GM03348 (cell line): Measurements from ENCODE around the gene C4orf36.
"Not testable (repeated sequence)": the region's sequence is repeated elsewhere in the genome, so short reads cannot be mapped to it uniquely, and the experiment has no call there.

Experiments
- DNase-seq: peaks from one replicate; pipeline ENCODE4 v3.0.0; 2012; ENCODE audit warnings: low spot score

The C4orf36 gene

DNA sequence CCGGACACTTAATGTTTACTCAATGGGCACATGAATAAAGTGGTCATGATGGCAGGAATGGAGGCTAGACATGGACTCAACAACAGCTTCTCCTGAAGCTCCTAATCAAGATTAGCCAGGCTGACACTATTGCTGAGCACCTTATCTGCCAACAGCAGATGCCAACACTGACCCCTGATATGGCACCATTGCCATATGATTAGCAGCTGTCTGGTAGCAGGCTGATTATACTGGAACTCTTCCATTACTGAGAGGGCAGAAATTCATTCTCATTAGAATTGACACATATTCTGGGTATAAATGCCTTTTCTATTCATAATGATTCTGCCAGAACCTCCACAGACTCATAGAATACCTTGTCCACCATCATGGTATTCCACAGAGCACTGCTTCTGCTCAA is 24.2 kb upstream of the C4orf36 start:
- no peak for DNase-seq

DNA sequence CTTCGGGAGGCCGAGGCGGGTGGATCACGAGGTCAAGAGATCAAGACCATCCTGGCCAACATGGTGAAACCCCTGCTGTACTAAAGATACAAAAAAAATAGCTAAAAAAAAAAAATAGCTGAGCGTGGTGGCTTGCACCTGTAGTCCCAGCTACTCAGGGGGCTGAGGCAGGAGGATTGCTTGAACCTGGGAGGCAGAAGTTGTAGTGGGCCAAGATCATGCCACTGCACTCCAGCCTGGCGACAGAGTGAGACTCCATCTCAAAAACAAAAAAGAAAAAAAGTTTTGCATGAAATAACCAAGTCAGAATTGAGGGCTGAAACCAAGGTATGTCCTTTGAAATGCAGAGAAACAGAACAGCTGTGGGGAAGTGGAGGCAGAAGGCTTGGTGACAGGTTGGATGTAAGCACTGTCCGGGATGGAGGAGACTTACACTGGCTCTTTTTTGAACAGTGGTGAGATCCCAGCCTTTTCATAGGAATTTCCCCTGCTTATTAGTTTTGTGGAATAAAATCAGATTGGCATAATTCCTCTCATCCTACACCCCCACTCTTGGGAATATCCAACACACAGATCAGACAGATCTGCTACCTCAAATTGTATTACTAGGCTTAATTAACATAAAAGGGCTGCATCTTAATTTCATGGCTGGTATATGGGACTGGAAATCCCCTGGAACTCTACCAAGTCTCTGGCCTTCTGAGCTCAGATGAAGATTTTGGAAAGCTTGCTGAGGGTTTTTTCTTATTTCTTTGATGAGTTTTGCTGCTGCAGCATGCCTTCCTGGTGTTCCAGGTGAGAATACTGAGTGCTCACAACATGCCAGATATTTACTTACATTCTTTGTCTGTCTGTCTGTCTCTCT is 18.8 kb upstream of the C4orf36 start:
- DNase-seq, result no peak

DNA sequence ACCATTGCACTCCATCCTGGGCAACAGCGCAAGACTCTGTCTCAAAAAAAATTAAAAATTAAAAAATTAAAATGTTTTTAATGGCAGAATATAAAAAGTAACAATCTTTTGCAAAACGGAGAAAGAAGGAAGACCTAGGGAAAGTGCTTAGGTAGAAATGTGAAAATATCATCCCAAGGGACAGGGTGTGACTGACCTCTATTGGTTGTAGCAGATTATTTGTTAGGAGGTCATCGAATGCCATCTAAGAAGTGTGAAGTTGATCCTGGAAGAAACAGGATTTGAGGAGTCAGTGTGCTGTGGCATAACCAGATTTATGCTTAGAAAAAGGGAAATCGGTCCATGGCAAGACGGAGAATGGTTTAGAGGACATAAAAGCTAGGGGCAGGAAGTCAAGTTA is 18.1 kb upstream of the C4orf36 start:
- DNase-seq, result no peak

DNA sequence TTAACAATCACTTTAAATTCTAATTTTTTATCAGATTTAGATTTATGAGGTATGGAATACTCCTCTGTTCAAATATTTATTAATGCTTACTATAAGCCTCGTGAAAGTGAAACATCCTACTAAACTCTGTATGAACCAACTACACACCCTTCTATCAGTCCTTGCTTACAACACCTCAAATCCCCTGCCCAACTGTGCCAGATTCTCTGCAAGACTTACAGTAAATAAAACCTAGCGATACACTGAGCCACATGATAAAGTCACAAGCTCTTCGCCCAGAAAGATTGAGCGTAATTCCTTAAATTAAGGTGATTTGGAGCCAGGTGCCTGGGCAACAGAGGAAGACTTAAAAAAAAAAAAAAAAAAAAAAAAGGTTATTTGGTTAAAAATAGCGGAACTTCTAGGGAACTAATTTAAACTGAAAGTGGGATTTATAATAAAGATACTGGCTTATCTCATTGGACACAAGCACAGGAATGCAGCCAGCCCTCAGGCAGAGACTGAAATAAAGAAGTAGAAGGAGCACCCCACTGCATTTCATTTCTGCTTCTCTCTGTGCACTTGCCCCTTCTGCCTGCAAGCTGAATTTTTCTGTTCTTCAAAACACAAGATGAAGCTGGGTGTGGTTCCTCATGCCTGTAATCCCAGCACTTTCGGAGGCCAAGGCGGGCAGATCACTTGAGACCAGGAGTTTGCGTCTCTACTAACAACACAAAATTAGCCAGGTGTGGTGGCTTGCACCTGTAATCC is 17.5 kb upstream of the C4orf36 start:
- no peak for DNase-seq

DNA sequence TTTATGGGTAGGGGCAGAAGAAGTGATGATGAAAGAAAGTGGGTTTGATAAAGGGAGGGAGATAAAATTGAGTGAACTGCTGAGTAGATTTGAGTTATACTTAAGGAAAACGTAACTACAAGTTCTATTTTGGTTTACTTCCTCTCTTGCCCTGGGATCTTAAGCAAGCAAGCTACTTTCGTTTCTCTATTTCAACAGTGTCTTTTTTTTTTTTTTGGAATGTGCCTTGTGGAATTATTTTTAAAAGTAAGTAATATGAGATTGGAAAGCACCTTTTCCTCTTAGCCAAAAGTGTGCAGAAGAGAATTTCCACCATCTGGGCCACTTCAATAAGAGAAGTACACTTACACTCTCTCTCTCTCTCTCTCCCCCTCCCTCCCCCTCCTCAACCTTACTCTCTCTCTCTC is 16.0 kb upstream of the C4orf36 start:
- DNase-seq, result peak; percentile 56

DNA sequence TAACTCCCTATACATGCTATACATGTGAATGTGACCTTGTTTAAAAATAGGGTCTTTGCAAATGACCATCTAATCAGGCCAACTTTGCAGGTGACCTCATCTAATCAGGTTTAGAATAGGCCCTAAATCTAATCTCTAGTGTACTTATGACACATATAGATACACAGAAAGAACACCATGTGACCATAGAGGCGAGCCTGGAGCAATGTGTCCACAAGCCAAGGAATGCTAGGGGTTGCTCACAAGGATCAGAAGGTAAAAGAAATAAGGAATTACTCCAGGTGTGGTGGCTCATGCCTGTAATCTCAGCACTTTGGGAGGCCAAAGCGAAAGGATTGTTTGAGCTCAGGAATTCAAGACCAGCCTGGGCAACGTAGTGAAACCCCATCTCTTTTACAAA is 9.6 kb upstream of the C4orf36 start:
- no peak for DNase-seq

DNA sequence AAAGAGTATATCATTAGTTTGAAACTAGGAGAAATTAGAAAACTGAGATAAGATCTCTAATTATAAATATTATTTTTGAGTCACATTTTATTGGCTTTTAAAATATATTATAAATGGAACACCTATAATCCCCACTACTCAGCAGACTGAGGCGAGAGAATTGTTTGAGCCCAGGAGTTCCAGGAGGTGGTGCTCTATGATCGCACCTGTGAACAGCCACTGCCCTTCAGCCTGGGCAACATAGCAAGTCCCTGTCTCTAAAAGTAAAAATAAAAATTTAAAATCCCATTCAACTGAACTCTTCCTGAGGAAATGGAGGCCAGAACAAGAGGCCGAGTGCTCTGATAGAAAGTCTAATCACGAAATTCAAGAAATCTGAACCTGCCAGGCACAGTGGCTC is 6.3 kb upstream of the C4orf36 start:
- no peak for DNase-seq

DNA sequence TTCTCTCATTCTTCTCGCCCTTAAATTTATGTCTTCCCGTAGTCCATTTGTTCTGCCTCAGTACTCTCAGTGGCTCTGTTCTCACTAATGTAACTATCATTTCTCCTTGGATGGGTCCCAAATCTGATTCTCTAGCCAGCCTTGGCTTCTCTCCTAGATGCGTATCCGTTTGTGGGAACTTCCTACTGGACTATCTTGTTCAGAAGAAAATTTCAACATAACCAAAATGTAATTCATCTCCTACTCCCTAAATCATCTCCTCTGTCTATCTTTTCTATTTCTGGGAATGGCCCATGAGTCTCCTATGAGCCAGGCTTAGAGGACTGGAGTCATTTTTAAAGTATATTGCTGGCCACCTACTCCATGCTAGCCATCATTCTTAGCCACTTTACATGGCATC is 4.4 kb upstream of the C4orf36 start:
- no peak for DNase-seq

DNA sequence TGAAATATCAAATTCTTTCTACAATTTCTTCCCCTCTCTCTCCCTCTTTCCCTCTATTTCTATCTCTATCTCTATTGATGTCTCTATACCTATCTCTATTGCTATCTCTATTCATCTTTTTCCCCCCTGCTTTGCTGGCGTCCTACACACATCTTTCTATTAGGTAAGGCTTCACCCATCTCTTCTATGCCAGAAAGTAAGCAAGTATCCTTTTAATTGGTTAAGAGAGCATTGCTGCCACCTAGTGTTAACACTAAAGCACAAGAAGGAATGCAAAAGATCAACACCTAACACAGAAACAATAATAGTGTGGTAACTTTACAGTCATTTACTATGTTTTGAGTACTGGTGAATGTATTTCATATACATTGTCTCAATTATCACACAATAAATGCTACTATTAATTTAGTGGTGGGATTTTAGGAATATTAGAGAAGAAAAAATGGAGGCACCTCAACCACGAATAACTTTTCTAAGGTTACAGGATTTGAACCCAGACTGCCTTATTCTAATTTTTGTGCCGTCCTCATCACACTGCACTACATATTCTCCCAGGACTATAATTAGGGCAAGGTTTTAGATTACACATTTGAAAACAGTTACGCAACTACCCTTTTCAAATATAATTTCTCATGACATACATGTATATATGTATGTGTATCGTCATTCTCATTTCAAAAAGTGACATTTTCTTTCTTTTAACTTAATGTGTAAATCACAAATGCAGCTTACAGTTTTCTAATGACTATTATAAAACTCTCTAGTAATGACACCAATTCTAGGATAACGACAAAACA is 3.7 kb upstream of the C4orf36 start:
- DNase-seq, result peak; percentile 74

DNA sequence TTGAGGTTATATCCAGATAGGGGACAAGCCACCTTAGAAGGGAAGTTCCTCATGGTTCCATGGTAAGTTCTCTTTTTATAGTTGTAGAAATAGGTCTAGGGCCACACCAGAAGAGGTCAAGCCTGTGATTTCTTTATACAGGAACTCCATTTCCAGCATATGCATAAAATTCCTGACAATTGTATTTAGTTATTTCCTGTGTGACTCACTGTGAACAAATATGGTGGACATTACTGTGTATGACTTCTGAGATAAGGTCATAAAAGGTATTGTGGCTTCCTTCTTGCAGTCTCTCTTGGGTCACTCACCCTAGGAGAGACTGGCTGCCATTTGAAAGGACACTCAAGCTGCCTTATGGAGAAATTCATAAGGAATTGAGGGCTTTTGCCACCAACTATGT is 2.2 kb upstream of the C4orf36 start:
- no peak for DNase-seq

DNA sequence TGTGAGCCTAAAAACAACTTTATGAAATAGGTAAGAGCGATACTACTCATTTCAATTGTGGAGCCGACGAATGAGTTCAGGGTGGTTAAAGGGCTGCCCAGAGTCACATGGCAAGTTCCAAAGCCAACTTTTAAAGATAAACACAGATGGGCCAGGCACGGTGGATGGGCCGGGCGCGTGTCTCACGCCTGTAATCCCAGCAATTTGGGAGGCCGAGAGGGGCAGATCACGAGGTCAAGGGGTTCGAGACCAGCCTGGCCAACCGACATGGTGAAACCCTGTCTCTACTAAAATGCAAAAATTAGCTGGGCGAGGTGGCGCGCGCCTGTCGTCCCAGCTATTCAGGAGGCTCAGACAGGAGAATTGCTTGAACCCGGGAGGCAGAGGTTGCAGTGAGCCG is 914 bp upstream of the C4orf36 start:
- DNase-seq, result no peak

DNA sequence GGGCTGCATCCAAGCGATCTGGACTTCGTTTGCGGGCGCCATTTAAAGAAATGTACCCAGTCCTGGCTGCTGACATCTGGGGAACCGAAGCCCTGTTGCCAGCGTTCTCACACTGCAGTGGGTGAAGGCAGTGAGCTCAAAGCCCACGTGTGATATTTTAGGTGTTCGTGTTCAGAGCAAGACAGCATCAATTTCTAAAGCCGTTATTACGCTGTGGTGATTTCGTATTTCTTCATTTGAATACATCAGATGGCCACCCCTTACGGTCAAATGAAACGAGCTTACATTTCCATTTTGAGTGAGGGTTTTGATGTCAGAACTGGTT is 376 bp upstream of the C4orf36 start:
- DNase-seq, result no peak

DNA sequence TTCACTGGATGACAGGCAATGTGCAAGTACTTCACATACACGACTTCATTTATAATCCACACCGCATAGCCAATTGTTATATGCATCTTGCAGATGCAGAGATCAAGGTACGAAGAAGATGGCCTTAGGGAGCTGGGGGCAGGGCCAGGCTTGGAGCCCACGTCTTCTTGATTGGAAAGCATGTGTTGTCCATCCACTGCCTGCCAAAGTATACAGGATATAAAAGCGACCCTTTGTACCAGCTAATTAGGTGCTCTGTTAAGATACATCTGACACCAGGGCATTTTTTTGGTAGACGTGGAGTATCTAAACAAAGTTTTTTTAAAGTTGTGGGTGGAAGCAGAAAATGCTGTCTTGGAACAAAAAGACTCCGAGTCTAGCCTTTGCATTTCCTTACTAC is 1.4 kb downstream of the C4orf36 start:
- DNase-seq, result no peak

DNA sequence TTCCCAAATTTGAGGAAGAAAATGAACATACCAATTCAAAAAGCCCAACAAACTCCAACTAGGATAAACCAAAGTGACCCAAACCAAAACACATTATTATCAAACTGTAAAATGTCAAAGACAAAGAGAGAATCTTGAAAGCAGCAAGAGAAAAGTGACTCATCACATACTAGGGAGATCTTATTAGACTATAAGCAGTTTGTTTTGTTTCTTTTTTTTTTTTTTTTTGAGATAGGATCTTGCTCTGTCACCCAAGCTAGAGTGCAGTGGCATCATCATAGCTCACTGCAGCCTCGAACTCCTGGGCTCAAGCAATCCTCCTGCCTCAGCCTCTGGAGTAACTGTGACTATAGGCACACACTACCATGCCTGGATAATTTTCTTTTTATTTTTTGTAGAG is 12.6 kb downstream of the C4orf36 start:
- no peak for DNase-seq

DNA sequence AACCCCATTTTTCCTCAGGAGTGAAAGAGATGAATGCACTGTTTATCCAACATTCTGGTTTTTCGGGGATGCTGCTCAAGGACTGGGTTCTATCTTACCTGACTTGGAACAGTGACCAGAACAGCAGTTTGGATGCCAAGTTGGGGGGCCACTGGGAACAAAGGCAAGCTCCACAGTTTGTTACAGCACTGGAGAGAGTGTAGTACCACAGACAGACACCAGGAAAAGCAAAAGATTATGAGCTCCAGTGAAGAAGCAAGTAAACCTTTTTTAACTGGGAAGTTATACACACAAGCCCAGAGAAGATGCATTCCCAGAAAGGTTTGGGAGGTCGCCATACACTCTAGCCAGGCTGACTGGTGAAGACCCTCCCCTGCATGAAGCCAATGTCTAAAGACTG is 13.6 kb downstream of the C4orf36 start:
- no peak for DNase-seq

DNA sequence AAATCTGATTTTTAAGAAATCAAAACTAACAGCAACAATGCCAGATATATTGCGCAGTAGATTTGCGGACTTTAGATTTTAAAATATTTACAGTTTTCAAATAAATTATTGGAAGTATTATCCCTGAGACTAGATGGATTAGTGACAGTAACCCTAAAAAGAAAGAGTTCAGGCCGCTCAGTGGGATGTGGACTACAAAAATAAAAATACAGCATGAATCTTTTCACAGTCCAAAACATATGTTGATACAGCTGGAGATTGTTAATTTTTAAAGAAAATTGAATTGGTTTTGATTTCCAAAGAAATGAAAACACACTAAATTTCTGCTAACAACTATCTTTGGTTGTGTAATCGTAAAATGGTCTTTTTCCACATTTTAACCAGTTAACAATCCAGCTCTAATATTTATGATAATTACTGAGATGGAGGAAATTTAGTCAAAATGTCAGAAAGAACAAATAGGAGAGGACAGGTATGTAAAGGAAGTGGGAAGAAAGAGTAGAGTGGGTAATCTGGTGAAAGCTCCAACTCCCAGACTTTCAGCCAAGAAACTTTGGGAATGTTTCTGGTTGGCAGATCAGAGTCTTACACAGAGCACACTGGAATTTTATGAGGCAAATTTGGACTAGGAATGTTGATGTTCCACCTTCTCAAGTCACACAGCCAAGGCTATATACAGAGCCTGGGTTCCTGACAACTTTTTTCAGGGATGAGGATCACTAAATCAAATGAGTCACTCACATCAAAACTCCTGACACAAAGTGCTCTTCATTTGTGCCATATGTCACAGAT is 15.1 kb downstream of the C4orf36 start:
- DNase-seq, result no peak

DNA sequence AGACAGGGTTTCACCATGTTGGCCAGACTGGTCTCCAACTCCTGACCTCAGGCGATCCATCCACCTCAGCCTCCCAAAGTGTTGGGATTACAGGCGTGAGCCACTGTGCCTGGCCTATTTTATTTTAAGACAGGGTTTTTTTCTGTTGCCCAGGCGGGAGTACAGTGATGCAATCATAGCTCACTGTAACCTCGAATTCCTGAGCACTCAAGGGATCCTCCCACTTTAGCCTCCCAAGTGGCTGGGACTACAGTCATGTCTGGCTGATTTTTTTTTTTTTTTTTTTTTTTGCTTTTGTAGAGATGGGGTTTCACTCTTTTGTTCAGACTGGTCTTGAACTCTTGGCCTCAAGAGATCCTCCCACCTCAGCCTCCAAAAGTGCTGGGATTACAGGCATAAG is 16.8 kb downstream of the C4orf36 start:
- not testable (repeated sequence) for DNase-seq

DNA sequence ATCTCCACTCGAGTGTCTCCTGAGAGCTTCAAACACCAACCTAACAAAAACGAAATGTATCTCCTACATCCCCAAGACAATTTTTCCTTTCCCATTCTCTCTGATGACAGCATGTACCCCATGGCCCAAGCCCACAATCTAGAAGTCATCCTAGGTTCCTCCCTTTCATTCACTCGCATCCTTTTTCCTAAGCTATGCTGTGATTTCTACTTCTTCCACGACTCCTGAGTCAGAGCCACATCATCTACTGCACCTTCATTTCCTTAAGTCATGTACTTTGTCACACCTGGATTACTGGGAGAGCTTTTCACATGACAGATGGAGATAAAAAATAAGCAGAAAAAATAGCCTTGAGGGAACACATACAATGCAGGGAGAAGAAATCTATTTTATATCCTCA is 20.1 kb downstream of the C4orf36 start:
- DNase-seq, result no peak

DNA sequence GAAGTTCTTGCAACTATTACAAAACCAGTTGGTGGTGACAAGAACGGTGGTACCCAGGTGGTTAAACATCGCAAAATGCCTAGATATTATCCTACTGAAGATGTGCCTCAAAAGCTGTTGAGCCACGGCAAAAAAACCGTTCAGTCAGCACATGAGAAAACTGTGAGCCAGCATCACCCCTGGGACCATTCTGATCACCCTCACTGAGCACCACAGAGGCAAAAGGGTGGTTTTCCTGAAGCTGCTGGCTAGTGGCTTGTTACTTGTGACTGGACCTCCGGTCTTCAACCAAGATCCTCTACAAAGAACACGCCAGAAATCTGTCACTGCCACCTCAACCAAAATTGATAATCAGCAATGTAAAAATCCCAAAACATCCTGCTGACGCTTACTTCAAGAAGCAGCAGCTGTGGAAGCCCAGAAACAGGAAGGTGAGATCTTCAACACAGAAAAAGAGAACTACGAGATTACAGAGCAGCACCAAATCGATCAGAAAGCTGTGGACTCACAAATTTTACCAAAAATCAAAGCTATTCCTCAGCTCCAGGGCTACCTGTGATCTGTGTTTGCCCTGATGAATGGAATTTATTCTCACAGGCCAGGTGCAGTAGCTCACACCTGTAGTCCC is 21.7 kb downstream of the C4orf36 start:
- DNase-seq, result no peak

DNA sequence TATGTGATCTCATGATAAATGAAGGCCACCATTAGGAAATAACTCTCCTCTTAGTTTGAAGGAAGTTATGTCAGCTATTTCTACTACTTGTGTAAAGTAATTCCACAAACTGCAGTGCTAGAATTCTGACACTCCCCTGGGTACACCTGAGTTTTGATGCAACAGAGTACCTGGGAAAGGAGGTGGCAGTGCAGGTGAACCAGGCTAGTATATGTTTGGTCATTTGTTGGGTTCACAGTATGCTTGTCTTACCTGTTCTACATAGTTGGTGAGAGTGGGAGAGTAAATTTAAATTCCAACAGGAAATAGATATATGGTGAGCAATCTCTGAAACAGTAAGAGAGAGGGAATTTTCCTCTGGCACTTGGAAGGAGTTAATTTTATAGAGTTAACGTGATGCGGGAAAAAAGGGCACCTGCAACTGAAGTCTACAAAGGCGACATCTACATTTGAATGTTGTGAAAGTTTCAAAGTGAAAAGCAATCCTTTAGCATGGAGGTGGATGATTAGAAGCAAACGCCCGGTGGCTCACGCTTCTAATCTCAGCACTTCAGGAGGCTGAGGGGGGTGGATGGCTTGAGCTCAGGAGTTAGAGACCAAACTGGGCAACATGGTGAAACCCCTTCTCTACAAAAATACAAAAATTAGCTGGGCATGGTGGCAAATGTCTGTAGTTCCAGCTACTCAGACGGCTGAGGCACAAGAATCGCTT is 34.7 kb downstream of the C4orf36 start:
- DNase-seq, result no peak

DNA sequence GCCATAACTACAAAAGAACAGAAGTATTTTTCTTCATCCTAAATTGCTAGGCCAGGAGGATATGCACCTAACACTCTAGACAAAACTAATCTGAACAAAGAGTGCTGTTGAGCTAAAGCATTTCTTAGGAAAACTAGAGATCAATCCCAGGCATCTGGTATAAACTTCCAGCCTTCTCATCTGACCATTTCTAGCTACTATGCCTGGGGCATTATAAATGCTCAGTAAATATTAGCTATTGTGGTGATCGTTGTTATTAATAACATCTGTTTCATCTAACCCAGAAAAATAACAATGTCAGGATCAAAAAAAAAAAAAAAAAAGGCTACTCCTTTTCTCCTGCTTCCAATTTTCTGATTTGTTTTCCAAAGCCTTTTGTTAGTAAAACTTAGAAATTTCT is 35.3 kb downstream of the C4orf36 start:
- no peak for DNase-seq
